Activated CD4-positive, alpha-beta T cell treated with anti-CD3 and anti-CD28 coated beads for 24 hours (primary cell): Measurements from ENCODE around the gene RASD1.
"Not testable (repeated sequence)": the region's sequence is repeated elsewhere in the genome, so short reads cannot be mapped to it uniquely, and the experiment has no call there.

Experiments used
- DNase-seq, 2 donors: peaks; one replicate each; pipeline ENCODE4 v3.0.0-alpha.2; 2020; ENCODE audit warnings: low read depth in 2 of 2

Gene RASD1

GRCh38 chr17:17469996-17470395 lies 26.2 kb downstream of the RASD1 start:
- no peak for DNase-seq

GRCh38 chr17:17469358-17469757 lies 26.8 kb downstream of the RASD1 start:
- no peak for DNase-seq

- no peak for DNase-seq
Observed at GRCh38 chr17:17468217-17469010, 27.8 kb downstream of the RASD1 start.

GRCh38 chr17:17467720-17468119 lies 28.5 kb downstream of the RASD1 start:
- no peak for DNase-seq

GRCh38 chr17:17467016-17467415 lies 29.2 kb downstream of the RASD1 start:
- DNase-seq, result no peak

- DNase-seq, result no peak
Observed at GRCh38 chr17:17466511-17466910, 29.7 kb downstream of the RASD1 start.

GRCh38 chr17:17465878-17466277 lies 30.3 kb downstream of the RASD1 start:
- DNase-seq, result not testable (repeated sequence)

GRCh38 chr17:17463821-17464220 lies 32.4 kb downstream of the RASD1 start:
- DNase-seq, result no peak

GRCh38 chr17:17462048-17462824 lies 34.0 kb downstream of the RASD1 start:
- DNase-seq, result no peak

GRCh38 chr17:17460038-17460437 lies 36.2 kb downstream of the RASD1 start:
- no peak for DNase-seq

GRCh38 chr17:17457680-17458079 lies 38.5 kb downstream of the RASD1 start:
- no peak for DNase-seq

GRCh38 chr17:17456251-17456650 lies 39.9 kb downstream of the RASD1 start:
- no peak for DNase-seq

GRCh38 chr17:17455173-17455572 lies 41.0 kb downstream of the RASD1 start:
- no peak for DNase-seq

GRCh38 chr17:17454700-17455099 lies 41.5 kb downstream of the RASD1 start:
- not testable (repeated sequence) for DNase-seq

GRCh38 chr17:17454276-17454675 lies 41.9 kb downstream of the RASD1 start:
- DNase-seq, result no peak

- no peak for DNase-seq
Observed at GRCh38 chr17:17453088-17453487, 43.1 kb downstream of the RASD1 start.

GRCh38 chr17:17448723-17449122 lies 47.5 kb downstream of the RASD1 start:
- no peak for DNase-seq

- DNase-seq, result no peak
Observed at GRCh38 chr17:17448076-17448475, 48.1 kb downstream of the RASD1 start.

- no peak for DNase-seq
Observed at GRCh38 chr17:17447264-17447663, 48.9 kb downstream of the RASD1 start.

GRCh38 chr17:17446666-17447155 lies 49.5 kb downstream of the RASD1 start:
- no peak for DNase-seq

- no peak for DNase-seq
Observed at GRCh38 chr17:17445925-17446665, 50.1 kb downstream of the RASD1 start.

GRCh38 chr17:17445296-17445924 lies 50.8 kb downstream of the RASD1 start:
- DNase-seq, result no peak
